Activated CD4-positive, alpha-beta T cell treated with anti-CD3 and anti-CD28 coated beads for 36 hours (primary cell): ENCODE data around the gene ITPRIPL2. TPM values are rescaled to one million over a fixed set of nuclear protein-coding genes. Genes with fewer than 3 reads are reported as not detected.

ENCODE experiments used
- ATAC-seq: fragments of 200-7000 bp; cut with Tn5 transposase; one replicate; pipeline ENCODE4 v1.10.0; 2021; ENCODE audit warnings: mild to moderate bottlenecking, moderate library complexity
- CTCF ChIA-PET: fragments of 350-600 bp; sonication (Branson Sonifier 250); formaldehyde crosslinking; loops from one replicate; lab custom pipeline; 2021; ENCODE audit warnings: antibody characterized with exemption; lab: Charles Lee
- POLR2A ChIA-PET: fragments of 350-600 bp; sonication (Branson Sonifier 250); formaldehyde crosslinking; loops from one replicate; lab custom pipeline; 2021; ENCODE audit warnings: antibody characterized with exemption, inconsistent platforms; lab: Charles Lee
- DNase-seq: peaks from one replicate; pipeline ENCODE4 v3.0.0-alpha.2; 2020
- H3K27ac Mint-ChIP-seq: one replicate; pipeline ENCODE4 v1.8.0; 2021; ENCODE audit warnings: mixed read lengths
- H3K27me3 Mint-ChIP-seq: one replicate; pipeline ENCODE4 v1.8.0; 2021; ENCODE audit warnings: mixed read lengths
- H3K36me3 Mint-ChIP-seq: one replicate; pipeline ENCODE4 v1.8.0; 2021; ENCODE audit warnings: low read depth, mixed read lengths
- H3K4me1 Mint-ChIP-seq: one replicate; pipeline ENCODE4 v1.8.0; 2021; ENCODE audit warnings: mixed read lengths
- H3K4me3 Mint-ChIP-seq: one replicate; pipeline ENCODE4 v1.8.0; 2021; ENCODE audit warnings: mild to moderate bottlenecking, moderate library complexity, mixed read lengths
- H3K9me3 Mint-ChIP-seq: one replicate; pipeline ENCODE4 v1.8.0; 2021; ENCODE audit warnings: low read depth, mixed read lengths
- intact Hi-C, 2 experiments: fragments of 100-400 bp; cut with DNase I in 1 of 2; cut with micrococcal nuclease in 1 of 2; formaldehyde crosslinking; loops; one replicate each; pipeline versions ENCODE4 v1.14.2 to v1.15.1; 2022 to 2024; cut with DNase I, micrococcal nuclease
- total RNA-seq, 2 experiments: library from RNA; stranded (reverse); gene quantifications; one replicate each; pipeline ENCODE4 v1.2.3, GENCODE V29; 2021

Gene ITPRIPL2
- total RNA-seq, 2 experiments from 2014 or later: 2.4 to 4.2 TPM

DNA sequence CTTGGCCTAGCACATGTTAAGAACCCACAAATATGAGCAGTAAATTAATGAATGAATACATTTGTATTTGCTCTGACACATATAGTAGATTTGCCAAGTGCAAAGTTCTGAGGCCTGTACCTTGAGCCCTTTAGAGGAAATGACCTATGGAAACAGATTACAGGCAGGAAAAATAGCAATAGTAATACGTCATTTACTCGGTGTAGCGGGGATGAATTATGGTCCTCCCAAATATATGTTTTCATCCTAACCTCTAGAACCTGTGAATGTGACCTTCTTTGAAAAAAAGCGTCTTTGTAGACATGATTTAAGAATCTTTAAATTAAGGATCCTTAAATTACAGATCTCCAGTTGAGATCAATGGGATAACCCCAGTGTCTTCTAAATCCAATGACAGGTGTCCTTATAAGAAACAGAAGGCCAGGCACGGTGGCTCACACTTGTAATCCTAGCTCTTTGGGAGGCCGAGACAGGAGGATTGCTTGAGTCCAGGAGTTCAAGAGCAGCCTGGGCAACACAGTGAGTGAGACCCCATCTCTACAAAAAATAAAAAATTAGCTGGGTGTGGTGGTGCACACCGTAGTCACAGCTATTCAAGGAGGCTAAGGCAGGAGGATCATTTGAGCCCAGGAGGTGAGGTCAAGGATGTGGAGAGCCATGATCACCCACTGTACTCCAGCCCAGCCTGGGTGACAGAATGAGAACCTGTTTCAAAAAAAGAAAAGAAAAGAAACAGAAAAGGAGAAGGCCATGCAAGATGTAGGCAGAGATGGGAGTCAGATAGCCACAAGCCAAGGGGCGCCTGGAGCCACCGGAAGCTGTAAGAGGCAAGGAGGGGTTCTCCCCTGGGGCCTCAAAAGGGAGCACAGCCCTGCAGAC is 5.1 kb upstream of the ITPRIPL2 start:
- H3K27ac Mint-ChIP-seq: no peak overlapping the region
- POLR2A ChIA-PET: no interaction called here
- peaks cover 11% of the 10 kb centered on the region for H3K4me1 Mint-ChIP-seq
- no peaks in the 10 kb centered on the region for H3K36me3 Mint-ChIP-seq
- no peak for ATAC-seq
- no peaks in the 10 kb centered on the region for H3K9me3 Mint-ChIP-seq
- CTCF ChIA-PET: interaction anchor here (0.8 kb wide), 1 partner anchor 23 kb away, joined by 4 read pairs; no protein-coding TSS in a partner anchor
- H3K4me3 Mint-ChIP-seq: no peak overlapping the region
- peaks cover 16% of the 10 kb centered on the region for H3K27me3 Mint-ChIP-seq
- intact Hi-C loops: no loop called here
- DNase-seq: no peak

DNA sequence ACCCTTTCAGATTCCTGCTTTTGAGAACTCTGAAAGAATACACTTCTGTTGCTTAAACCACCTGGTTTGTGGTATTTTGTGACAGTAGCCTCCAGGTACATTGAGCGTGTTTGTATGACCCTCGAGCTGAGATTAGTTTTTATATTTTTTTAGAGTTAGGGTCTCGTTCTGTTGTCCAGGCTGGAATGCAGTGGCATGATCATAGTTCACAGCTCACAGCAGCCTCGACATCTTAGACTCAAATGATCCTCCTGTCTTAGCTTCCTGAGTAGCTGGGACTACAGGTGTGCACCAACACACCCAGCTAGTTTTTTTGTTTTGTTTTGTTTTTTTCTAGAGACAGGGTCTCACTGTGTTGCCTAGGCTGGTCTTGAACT is 4.5 kb upstream of the ITPRIPL2 start:
- H3K4me3 Mint-ChIP-seq: no peak overlapping the region
- CTCF ChIA-PET: interaction anchor here (0.8 kb wide), 1 partner anchor 23 kb away, joined by 4 read pairs; no protein-coding TSS in a partner anchor
- intact Hi-C loops: no loop called here
- no peak overlapping the region for H3K27ac Mint-ChIP-seq
- H3K9me3 Mint-ChIP-seq: no peaks in the 10 kb centered on the region
- H3K4me1 Mint-ChIP-seq: peaks cover 11% of the 10 kb centered on the region
- DNase-seq (no peak), ATAC-seq (no peak)
- peaks cover 16% of the 10 kb centered on the region for H3K27me3 Mint-ChIP-seq
- no peaks in the 10 kb centered on the region for H3K36me3 Mint-ChIP-seq
- POLR2A ChIA-PET: interaction anchor here (0.6 kb wide), 1 partner anchor 665 kb away, joined by 5 read pairs; no protein-coding TSS in a partner anchor

DNA sequence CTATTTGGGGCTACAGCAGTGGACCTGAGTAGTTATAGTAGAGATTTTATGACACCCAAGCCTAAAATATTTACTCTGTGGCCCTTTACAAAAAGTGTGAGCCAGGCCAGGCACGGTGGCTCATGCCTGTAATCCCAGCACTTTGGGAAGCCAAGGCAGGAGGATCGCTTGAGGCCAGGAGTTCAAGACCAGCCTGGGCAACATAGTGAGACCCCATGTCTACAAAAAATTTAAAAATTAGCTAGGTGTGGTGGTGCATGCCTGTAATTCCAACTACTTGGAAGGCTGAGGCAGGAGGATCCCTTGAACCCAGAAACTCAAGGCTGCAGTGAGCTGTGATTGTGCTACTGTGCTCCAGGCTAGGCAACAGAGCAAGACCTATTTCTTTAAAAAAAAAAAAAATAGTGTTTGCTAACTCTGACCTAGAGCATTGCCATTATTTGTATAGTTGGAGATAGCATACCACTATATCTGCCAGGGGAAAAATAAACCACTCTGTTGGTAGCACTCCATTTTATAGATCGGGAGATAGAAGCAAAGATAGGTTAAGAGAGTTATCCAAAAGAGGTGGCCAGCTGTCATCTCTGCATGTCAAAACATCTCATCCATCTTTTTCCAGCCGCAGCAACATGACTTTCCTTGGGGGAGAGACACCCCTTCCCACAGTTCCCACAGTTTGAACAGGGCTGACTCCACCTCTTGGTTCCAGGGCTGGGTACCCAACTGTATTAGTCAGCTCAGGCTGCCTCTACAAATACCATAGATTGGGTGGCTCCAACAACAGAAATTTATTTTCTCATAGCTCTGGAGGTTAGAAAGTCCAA is 3.0 kb upstream of the ITPRIPL2 start:
- H3K27ac Mint-ChIP-seq: no peak overlapping the region
- H3K9me3 Mint-ChIP-seq: no peaks in the 10 kb centered on the region
- peaks cover 16% of the 10 kb centered on the region for H3K27me3 Mint-ChIP-seq
- H3K4me1 Mint-ChIP-seq: peaks cover 11% of the 10 kb centered on the region
- no peaks in the 10 kb centered on the region for H3K36me3 Mint-ChIP-seq
- H3K4me3 Mint-ChIP-seq: no peak overlapping the region
- intact Hi-C loops: no loop called here
- ATAC-seq: no peak
- POLR2A ChIA-PET: no interaction called here
- no peak for DNase-seq
- CTCF ChIA-PET: no interaction called here

DNA sequence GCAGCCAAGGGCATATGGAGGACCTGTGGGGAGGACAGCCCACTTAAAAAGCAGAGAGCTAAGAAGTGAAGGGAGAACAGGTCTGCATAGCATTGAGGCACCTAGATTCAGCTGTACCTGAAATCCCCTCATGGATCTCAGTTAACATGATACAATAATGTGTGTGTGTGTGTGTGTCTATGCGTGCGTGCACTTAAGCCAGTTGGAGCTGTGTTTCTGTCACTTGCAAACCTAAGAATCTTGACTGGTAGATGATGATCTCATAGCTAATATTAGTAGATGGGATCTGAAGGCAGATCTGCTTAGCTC is 1.7 kb upstream of the ITPRIPL2 start:
- H3K9me3 Mint-ChIP-seq: no peaks in the 10 kb centered on the region
- H3K36me3 Mint-ChIP-seq: no peaks in the 10 kb centered on the region
- H3K4me1 Mint-ChIP-seq: peaks cover 11% of the 10 kb centered on the region
- ChIA-PET POLR2A (no interaction called here), CTCF (interaction anchor here (0.8 to 0.9 kb wide), 2 partner anchors 24 to 26 kb away, joined by 3 read pairs; no protein-coding TSS in a partner anchor)
- DNase-seq: no peak
- no peak overlapping the region for H3K4me3 Mint-ChIP-seq
- ATAC-seq: no peak
- no peak overlapping the region for H3K27ac Mint-ChIP-seq
- H3K27me3 Mint-ChIP-seq: peaks cover 17% of the 10 kb centered on the region
- intact Hi-C loops: no loop called here

DNA sequence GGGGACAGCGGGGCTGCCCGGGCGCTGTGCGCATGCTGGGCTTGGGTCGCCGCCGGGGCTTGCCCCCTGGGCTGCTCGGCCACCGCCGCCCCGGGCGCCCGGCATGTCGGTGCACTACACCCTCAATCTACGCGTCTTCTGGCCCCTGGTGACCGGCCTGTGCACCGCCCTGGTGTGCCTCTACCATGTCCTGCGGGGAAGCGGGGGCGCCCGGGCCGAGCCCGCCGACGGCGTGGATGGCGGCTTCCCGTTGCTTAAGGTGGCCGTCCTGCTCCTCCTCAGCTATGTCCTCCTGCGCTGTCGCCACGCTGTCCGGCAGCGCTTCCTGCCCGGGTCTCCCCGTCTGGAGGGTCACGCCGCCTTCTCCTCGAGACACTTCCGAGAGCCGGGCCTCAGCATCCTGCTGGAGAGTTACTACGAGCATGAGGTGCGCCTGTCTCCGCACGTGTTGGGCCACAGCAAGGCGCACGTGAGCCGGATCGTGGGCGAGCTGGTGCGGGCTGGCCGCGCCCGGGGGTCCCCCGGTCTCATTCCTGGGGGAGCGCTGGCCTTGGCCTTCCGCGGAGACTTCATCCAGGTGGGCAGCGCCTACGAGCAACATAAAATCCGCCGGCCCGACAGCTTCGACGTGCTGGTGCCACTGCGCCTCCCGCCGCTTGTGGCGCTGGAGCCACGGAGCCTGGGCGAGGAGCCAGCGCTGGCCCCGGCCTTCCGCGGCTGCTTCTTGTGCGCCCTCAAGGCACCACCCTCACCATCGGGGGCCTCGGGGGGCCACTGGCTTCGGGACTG is 789 bp downstream of the ITPRIPL2 start:
- DNase-seq (peak; percentile 33), ATAC-seq (no peak)
- Mint-ChIP-seq H3K27me3 (peaks cover 22% of the 10 kb centered on the region), H3K27ac (no peak overlapping the region), H3K36me3 (no peaks in the 10 kb centered on the region), H3K4me3 (peak overlapping the region; percentile 56), H3K4me1 (peaks cover 20% of the 10 kb centered on the region), H3K9me3 (no peaks in the 10 kb centered on the region)
- intact Hi-C loops: no loop called here
- POLR2A ChIA-PET: no interaction called here
- CTCF ChIA-PET: interaction anchor here (0.6 kb wide), 1 partner anchor 86 kb away, joined by 3 read pairs; no protein-coding TSS in a partner anchor

DNA sequence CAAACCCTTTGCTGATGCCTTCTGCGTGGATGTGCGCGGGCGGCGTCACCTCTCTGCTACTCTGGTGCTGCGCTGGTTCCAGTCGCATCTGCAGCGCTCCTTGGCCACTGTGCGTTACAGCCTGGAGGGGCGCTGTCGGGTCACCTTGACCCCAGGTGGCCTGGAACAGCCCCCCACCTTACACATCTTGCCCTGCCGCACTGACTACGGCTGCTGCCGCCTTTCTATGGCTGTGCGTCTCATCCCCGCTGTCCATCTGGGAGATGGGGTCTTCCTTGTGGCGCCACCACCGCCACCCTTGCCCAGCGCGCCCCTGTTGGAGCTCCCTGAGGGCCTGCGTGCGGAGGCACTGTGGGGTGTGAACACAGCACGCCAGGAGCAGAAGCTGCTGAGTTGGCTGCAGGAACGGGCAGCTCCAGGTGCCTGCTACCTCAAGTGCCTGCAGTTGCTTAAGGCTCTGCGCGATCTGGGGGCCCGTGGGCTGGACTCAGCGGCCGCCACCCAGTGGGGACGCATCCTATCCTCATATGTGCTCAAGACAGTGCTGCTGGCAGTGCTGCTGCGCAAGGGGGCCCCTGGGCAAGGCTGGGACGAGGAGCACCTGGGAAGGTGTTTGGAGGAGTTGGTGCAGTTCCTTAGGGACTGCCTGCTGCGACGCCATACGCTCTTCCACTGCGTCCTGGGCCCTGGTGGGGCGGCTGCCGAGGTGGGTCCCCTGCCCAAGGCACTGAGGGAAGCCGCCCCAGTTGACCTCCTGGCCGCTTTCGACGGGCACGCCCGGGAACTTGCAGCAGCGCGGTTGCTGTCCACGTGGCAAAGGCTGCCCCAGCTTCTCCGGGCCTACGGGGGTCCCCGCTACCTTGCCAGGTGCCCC is 1.6 kb downstream of the ITPRIPL2 start:
- no peak for DNase-seq
- ATAC-seq: no peak
- no peak overlapping the region for H3K27ac Mint-ChIP-seq
- H3K36me3 Mint-ChIP-seq: no peaks in the 10 kb centered on the region
- CTCF ChIA-PET: interaction anchor here (0.5 to 0.7 kb wide), 2 partner anchors 9 to 38 kb away, joined by 3 read pairs; no protein-coding TSS in a partner anchor
- intact Hi-C loops: no loop called here
- H3K4me3 Mint-ChIP-seq: peak overlapping the region; percentile 28
- POLR2A ChIA-PET: no interaction called here
- H3K4me1 Mint-ChIP-seq: peaks cover 26% of the 10 kb centered on the region
- H3K27me3 Mint-ChIP-seq: peaks cover 20% of the 10 kb centered on the region
- no peaks in the 10 kb centered on the region for H3K9me3 Mint-ChIP-seq

DNA sequence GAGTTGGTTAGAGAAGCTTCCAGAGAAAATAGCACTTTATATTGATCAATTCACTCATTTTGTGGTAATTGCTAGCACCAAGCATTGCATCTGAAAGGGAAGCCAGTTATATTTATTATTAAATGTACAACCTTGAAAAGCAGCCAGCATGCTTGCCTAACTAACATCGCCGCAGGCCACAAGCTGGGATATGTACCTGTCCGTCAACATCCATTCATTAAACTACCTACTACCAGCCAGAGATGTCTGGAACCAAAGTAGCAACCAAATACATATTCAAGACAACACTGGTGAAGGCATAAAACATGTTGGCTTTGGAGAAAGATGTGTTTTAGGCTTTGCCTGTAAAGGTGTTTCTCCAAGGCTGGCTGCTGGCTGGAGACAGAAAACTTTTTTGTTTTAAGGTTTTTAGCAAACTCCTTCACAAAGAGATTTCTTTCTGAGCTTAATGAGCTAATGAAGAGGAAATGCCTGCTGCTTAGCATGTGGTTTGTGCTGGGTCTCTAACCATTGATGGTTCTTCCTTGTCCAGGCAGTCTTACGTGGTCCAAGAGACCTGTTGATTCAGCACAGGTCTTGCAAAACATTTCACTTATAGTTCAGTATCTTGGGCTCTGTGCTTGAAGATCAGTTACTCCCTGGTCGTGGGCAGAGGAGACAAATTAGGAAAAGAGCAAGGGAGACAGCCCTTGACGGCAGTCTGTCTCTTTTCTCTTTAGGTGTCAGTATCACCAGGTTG is 3.1 kb downstream of the ITPRIPL2 start:
- no peak for ATAC-seq
- Mint-ChIP-seq H3K4me3 (no peak overlapping the region), H3K4me1 (peaks cover 26% of the 10 kb centered on the region), H3K36me3 (no peaks in the 10 kb centered on the region), H3K27me3 (peaks cover 19% of the 10 kb centered on the region), H3K27ac (peak overlapping the region; percentile 34), H3K9me3 (no peaks in the 10 kb centered on the region)
- ChIA-PET POLR2A (no interaction called here), CTCF (interaction anchor here (1.0 to 3.3 kb wide), 4 partner anchors 22 to 386 kb away, joined by 3 to 8 read pairs (median 5); no protein-coding TSS in a partner anchor)
- no peak for DNase-seq
- intact Hi-C loops: no loop called here

DNA sequence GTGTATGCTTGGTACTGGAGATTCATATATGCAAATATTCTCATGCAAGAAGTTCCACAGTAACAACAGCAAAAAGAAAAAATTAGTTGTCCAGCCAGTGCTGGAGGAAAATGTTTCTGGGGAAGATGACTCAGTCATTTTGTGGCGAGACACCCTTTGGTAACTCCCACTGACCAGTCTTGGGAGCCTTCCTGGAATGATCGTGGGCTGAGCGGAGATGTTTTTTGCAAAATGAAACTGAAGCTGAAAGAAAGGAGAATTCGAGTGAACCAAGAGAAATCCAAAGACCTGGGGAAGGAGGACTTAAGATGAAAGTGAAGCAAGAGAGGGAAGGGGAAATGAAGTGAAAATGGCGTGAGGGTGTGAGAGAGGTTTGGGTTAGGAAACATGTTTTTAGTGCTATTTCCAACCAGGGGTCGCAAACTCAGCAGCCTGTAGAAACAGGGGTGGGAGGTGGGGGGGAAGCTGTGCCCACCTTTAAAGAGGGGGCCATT is 5.2 kb downstream of the ITPRIPL2 start:
- H3K4me3 Mint-ChIP-seq: peak overlapping the region; percentile 62
- POLR2A ChIA-PET: interaction anchor here (0.6 to 1.0 kb wide), 2 partner anchors 12 to 538 kb away, joined by 3 to 4 read pairs; no protein-coding TSS in a partner anchor
- peak; percentile 68 for ATAC-seq
- CTCF ChIA-PET: interaction anchor here (0.9 to 3.3 kb wide), 3 partner anchors 21 to 60 kb away, joined by 3 to 8 read pairs (median 4); no protein-coding TSS in a partner anchor
- peaks cover 22% of the 10 kb centered on the region for H3K4me1 Mint-ChIP-seq
- no peaks in the 10 kb centered on the region for H3K36me3 Mint-ChIP-seq
- peak; percentile 59 for DNase-seq
- intact Hi-C loops: loop anchor here (1.0 to 2.0 kb wide), 2 partner anchors 175 to 176 kb away; no protein-coding TSS in a partner anchor
- no peaks in the 10 kb centered on the region for H3K9me3 Mint-ChIP-seq
- H3K27ac Mint-ChIP-seq: peak overlapping the region; percentile 91
- H3K27me3 Mint-ChIP-seq: peaks cover 8% of the 10 kb centered on the region

DNA sequence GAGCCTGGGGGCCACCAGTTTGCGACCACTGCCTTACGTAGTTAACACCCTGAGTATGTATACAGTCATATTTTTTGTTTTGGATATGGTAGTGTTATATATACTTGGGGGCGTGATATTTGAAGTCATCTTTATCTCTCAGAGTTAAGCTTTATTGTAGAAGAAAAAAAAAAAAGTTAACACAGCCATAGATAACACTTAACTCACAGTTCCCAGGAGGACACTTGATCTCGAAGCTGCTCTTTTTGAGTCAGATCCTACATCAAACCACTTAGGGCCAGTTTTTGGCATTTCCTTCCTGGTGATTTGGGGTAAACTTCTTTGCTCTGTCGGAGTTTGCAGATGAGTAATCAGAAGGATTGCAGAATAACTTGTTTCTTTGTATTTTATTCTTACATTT is 5.8 kb downstream of the ITPRIPL2 start:
- CTCF ChIA-PET: interaction anchor here (0.7 to 1.1 kb wide), 3 partner anchors 20 to 60 kb away, joined by 3 to 4 read pairs (median 3); no protein-coding TSS in a partner anchor
- H3K9me3 Mint-ChIP-seq: no peaks in the 10 kb centered on the region
- POLR2A ChIA-PET: interaction anchor here (0.6 to 1.0 kb wide), 3 partner anchors 11 to 126 kb away, joined by 4 to 5 read pairs (median 5); no protein-coding TSS in a partner anchor
- peaks cover 22% of the 10 kb centered on the region for H3K4me1 Mint-ChIP-seq
- intact Hi-C loops: loop anchor here (1.0 to 2.0 kb wide), 2 partner anchors 175 kb away; no protein-coding TSS in a partner anchor
- peak; percentile 50 for ATAC-seq
- DNase-seq: no peak
- H3K27me3 Mint-ChIP-seq: peaks cover 8% of the 10 kb centered on the region
- H3K4me3 Mint-ChIP-seq: no peak overlapping the region
- H3K36me3 Mint-ChIP-seq: no peaks in the 10 kb centered on the region
- H3K27ac Mint-ChIP-seq: peak overlapping the region; percentile 60
